Activated T-cell treated with anti-CD3 and anti-CD28 coated beads for 1 hour (primary cell): ENCODE measurements around the gene CD80.
"Not testable (repeated sequence)": the region's sequence is repeated elsewhere in the genome, so short reads cannot be mapped to it uniquely, and the experiment has no call there.

Experiments used
- DNase-seq: peaks from one replicate; pipeline ENCODE4 v3.0.0-alpha.2; 2020; ENCODE audit warnings: low read depth

The CD80 gene

GRCh38 chr3:119559441-119559963 is at the start of gene CD80:
Gene CD80, minus strand, starts transcription at chr3:119559614. Its CDS starts 1,886 bp downstream, at chr3:119557728.
- DNase-seq: peak; percentile 13

- DNase-seq: no peak
Observed at GRCh38 chr3:119608405-119609000, 49.1 kb upstream of the CD80 start.

- DNase-seq: no peak
Observed at GRCh38 chr3:119604878-119605277, 45.5 kb upstream of the CD80 start.

GRCh38 chr3:119602676-119603075 is 43.3 kb upstream of the CD80 start:
- no peak for DNase-seq

- DNase-seq: no peak
Observed at GRCh38 chr3:119601154-119601553, 41.7 kb upstream of the CD80 start.

GRCh38 chr3:119600732-119601131 is 41.3 kb upstream of the CD80 start:
- no peak for DNase-seq

GRCh38 chr3:119599558-119600174 is 40.3 kb upstream of the CD80 start:
- DNase-seq: no peak

GRCh38 chr3:119598410-119599098 is 39.1 kb upstream of the CD80 start:
- DNase-seq: no peak

- no peak for DNase-seq
Observed at GRCh38 chr3:119597548-119598288, 38.3 kb upstream of the CD80 start, which contains the start of gene PLA1A. Gene PLA1A, plus strand, starts transcription at chr3:119597885. Its CDS starts 29 bp downstream, at chr3:119597914.

GRCh38 chr3:119596398-119596797 is 37.0 kb upstream of the CD80 start:
- no peak for DNase-seq

- no peak for DNase-seq
Observed at GRCh38 chr3:119595639-119596334, 36.4 kb upstream of the CD80 start.

- DNase-seq: not testable (repeated sequence)
Observed at GRCh38 chr3:119594929-119595328, 35.5 kb upstream of the CD80 start.

- no peak for DNase-seq
Observed at GRCh38 chr3:119594066-119594465, 34.7 kb upstream of the CD80 start.

- no peak for DNase-seq
Observed at GRCh38 chr3:119592861-119593260, 33.4 kb upstream of the CD80 start.

GRCh38 chr3:119590706-119591105 is 31.3 kb upstream of the CD80 start:
- DNase-seq: no peak

- DNase-seq: no peak
Observed at GRCh38 chr3:119589102-119589773, 29.8 kb upstream of the CD80 start.

- no peak for DNase-seq
Observed at GRCh38 chr3:119588112-119588511, 28.7 kb upstream of the CD80 start.

GRCh38 chr3:119586733-119587172 is 27.3 kb upstream of the CD80 start:
- DNase-seq: no peak

- DNase-seq: no peak
Observed at GRCh38 chr3:119585856-119586570, 26.6 kb upstream of the CD80 start.

GRCh38 chr3:119585208-119585607 is 25.8 kb upstream of the CD80 start:
- DNase-seq: no peak
